Gastrocnemius medialis (tissue), 4 donors: ENCODE data around the gene ABHD12B. TPM values are rescaled to one million over a fixed set of nuclear protein-coding genes. Genes with fewer than 3 reads are reported as not detected.

Source experiments
- ATAC-seq, 2 donors: fragments of 150-250 bp; one replicate each; pipeline ENCODE4 v1.9.1; 2016
- DNase-seq, 2 donors: peaks; one replicate each; pipeline ENCODE4 v3.0.0-alpha.2; 2019
- H3K27ac ChIP-seq, 4 donors: fragments of 200-600 bp; sonication (generic); 1 replicate in 1 of 4; 2 replicates in 3 of 4; pipeline ENCODE4 v1.5.1; 2016 to 2018; ENCODE audit warnings: mild to moderate bottlenecking in 2 of 4, moderate library complexity in 1 of 4
- H3K27me3 ChIP-seq, 3 donors: fragments of 200-600 bp; sonication (generic) in 2 of 3; 1 replicate in 1 of 3; 2 replicates in 2 of 3; pipeline versions ENCODE4 v1.5.1 to v1.6.0; 2016 to 2019; ENCODE audit warnings: mild to moderate bottlenecking in 1 of 3, moderate library complexity in 1 of 3
- H3K36me3 ChIP-seq, 2 donors: fragments of 200-600 bp; sonication (generic) in 1 of 2; one replicate each; pipeline ENCODE4 v1.5.1; 2017 to 2018
- H3K4me1 ChIP-seq, 2 donors: fragments of 200-600 bp; sonication (generic) in 1 of 2; one replicate each; pipeline ENCODE4 v1.5.1; 2016 to 2017; ENCODE audit warnings: mild to moderate bottlenecking in 2 of 2
- H3K4me3 ChIP-seq, 4 donors: fragments of 200-600 bp; sonication (generic) in 3 of 4; 1 replicate in 1 of 4; 2 replicates in 3 of 4; pipeline ENCODE4 v1.5.1; 2016 to 2019; ENCODE audit warnings: mild to moderate bottlenecking in 2 of 4
- H3K9me3 ChIP-seq, 3 donors: fragments of 200-600 bp; sonication (generic) in 2 of 3; 1 replicate in 1 of 3; 2 replicates in 2 of 3; pipeline ENCODE4 v1.5.1; 2016 to 2019
- POLR2A ChIP-seq, 2 donors: fragments of 450-650 bp; IDR thresholded peaks; one replicate each; pipeline ENCODE4 v1.6.1; 2017; ENCODE audit warnings: antibody characterized with exemption in 2 of 2, mild to moderate bottlenecking in 2 of 2, moderate library complexity in 2 of 2
- in situ Hi-C, 4 donors: fragments of 200-750 bp; cut with MboI; loops; one replicate each; pipeline versions ENCODE4 v1.15.0 to v1.8.0; 2017; ENCODE audit warnings: low sequenced_read_pairs in 4 of 4
- intact Hi-C: fragments of 100-400 bp; cut with DNase I; formaldehyde crosslinking; loops from one replicate; pipeline ENCODE4 v1.15.1; 2023; ENCODE audit warnings: low total_unique reads
- total RNA-seq, 4 donors: library from RNA; depleted of rRNA; stranded (reverse); fragments of >200 nt; gene quantifications; one replicate each; pipeline versions ENCODE4 v1.1.0 to v1.2.3, GENCODE V29; 2016
- TF ChIP-seq, protein P1 (sequence below), 5 experiments: fragments of 450-650 bp in 3 of 5; fragments of 200-600 bp in 2 of 5; sonication (generic) in 2 of 5; IDR thresholded peaks in 4 of 5; conservative IDR thresholded peaks in 1 of 5; 1 replicate in 4 of 5; 2 replicates in 1 of 5; pipeline ENCODE4 v1.5.1; 2016 to 2019; ENCODE audit warnings: antibody characterized with exemption in 5 of 5, mild to moderate bottlenecking in 3 of 5, moderate library complexity in 3 of 5

ABHD12B gene, protein sequence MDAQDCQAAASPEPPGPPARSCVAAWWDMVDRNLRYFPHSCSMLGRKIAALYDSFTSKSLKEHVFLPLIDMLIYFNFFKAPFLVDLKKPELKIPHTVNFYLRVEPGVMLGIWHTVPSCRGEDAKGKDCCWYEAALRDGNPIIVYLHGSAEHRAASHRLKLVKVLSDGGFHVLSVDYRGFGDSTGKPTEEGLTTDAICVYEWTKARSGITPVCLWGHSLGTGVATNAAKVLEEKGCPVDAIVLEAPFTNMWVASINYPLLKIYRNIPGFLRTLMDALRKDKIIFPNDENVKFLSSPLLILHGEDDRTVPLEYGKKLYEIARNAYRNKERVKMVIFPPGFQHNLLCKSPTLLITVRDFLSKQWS
- total RNA-seq = not detected

DNA sequence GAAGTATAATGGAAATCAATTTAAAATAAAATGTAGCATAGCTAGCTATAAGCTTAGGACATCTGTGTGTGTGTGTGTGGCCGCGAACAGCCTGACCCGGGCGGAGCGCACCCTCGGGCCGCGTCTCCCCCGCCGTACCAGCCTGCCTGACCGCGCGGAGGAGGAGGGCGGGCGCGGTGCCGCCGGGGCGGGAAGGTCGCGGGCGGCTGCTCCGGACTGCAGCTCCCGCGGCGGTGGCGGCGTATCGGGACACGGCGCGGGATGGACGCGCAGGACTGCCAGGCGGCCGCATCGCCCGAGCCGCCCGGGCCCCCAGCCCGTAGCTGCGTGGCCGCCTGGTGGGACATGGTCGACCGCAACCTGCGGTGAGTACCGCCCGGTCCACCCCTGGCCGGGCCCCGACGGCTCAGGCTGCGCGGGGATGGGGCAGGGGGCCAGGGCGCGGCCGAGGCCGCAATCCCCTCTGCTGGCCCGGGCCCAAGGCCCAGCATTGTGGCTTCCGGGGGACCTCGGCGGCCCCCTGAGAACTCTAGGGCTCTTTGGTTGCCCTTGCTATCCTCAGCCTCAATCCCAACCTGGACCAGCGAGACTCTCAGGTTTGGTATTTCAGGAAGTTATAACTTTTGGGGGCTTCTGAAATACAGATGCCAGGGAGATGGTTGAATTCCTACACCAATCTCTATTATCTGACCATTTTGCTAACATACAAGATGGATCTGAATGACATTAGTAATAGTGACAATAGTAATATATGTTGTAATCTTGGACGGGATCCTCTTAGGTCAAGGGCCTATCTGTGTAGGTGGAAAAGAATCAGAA, at the start of gene ABHD12B:
Gene ABHD12B (plus strand): TSS at position 140 of the 819 bp plus-strand sequence. CDS start 122 bp downstream, at position 262.
- Histone ChIP-seq H3K36me3 (no peaks in the 10 kb centered on the region), H3K27me3 (peaks cover 26 to 36% (median 32%) of the 10 kb centered on the region in 3 donors), H3K4me3 (no peak within 1 kb of the TSS), H3K27ac (no peak within 1 kb of the TSS), H3K4me1 (no peaks in the 10 kb centered on the region), H3K9me3 (no peaks in the 10 kb centered on the region)
- intact Hi-C loops = no loop called here
- ATAC-seq (no peak), DNase-seq (no peak)
- TF ChIP-seq POLR2A (IDR thresholded peaks at IDR 0.05) = no peak
- in situ Hi-C loops = no loop called here

DNA sequence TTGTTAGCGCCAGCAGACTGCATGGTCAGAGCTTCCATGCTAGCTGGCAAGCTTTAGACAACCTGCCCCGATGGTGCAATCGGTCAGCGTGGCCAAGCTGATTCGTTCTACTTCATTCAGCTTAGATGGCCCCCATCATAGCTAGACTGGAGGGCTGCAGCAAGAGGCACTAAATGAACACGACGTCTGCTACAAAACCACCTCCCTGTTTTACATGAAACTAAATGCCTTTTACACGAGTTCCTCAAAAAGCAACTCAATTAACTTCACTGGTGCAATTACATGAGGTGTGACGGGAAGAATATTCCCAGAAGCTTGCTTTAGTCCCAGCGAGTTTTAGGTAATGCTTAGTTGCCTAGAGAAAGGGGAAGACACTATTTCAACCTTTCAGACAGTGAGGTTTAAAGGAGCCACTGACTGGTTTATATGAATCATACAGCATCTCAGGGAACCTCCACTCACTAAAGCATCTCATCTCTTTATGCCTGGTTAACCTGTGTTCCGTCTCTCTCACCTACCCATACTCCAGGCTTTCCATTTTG, 49.3 kb upstream of the ABHD12B start:
- H3K36me3 ChIP-seq = no peaks in the 10 kb centered on the region
- H3K4me1 ChIP-seq = peaks cover 25 to 43% of the 10 kb centered on the region in 2 donors
- no peak overlapping the region for H3K27ac ChIP-seq
- DNase-seq = peak in 1 of 2 donors; percentile 20
- H3K4me3 ChIP-seq = peak overlapping the region in 1 of 4 donors; percentile 5
- TF ChIP-seq POLR2A (IDR thresholded peaks at IDR 0.05) = no peak
- TF ChIP-seq, protein P1, sequence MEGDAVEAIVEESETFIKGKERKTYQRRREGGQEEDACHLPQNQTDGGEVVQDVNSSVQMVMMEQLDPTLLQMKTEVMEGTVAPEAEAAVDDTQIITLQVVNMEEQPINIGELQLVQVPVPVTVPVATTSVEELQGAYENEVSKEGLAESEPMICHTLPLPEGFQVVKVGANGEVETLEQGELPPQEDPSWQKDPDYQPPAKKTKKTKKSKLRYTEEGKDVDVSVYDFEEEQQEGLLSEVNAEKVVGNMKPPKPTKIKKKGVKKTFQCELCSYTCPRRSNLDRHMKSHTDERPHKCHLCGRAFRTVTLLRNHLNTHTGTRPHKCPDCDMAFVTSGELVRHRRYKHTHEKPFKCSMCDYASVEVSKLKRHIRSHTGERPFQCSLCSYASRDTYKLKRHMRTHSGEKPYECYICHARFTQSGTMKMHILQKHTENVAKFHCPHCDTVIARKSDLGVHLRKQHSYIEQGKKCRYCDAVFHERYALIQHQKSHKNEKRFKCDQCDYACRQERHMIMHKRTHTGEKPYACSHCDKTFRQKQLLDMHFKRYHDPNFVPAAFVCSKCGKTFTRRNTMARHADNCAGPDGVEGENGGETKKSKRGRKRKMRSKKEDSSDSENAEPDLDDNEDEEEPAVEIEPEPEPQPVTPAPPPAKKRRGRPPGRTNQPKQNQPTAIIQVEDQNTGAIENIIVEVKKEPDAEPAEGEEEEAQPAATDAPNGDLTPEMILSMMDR (IDR thresholded peaks at IDR 0.05 in 4 of 5, conservative IDR thresholded peaks at IDR 0.05 in 1 of 5) = no peak
- no peaks in the 10 kb centered on the region for H3K27me3 ChIP-seq
- in situ Hi-C loops (no loop called here), intact Hi-C loops (no loop called here)
- H3K9me3 ChIP-seq = no peaks in the 10 kb centered on the region
- ATAC-seq = peak; percentile 39 to 56

DNA sequence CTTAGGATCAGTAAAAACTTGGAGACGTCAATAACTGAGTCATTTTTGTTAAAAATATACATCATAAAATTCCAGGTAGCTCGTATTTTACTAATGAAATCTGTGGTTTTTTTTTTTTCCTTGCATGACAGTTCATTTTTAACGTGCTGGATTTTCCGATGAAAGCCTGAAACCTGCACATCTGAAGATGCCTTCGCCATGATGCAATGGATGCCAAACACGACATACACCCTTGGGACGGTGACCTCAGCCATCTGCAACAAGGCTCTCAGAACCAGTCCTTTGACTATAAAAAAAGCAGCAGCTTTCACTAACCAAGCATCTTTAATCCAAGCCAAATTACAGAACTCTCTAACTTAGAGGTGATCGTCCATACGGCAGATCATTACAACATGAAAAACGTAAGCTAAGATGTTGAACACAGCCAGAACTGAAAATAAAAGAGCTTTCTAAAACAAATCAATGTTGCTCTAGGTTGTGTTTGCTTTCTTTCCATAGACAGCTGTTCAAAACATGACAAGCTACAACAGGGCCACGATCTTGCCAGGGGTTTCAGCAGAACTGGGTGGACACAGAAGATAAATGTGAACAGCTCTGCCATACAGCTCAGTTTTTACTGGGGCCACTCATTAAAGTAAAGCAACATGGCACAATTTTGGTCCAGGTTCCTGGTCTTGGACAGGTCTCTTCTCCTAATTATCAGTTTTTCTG, 48.6 kb upstream of the ABHD12B start:
- no peak for TF ChIP-seq POLR2A (IDR thresholded peaks at IDR 0.05)
- TF ChIP-seq, protein P1 (IDR thresholded peaks at IDR 0.05 in 4 of 5, conservative IDR thresholded peaks at IDR 0.05 in 1 of 5) = no peak
- peak in 1 of 2 donors; percentile 38 for DNase-seq
- H3K4me3 ChIP-seq = peak overlapping the region in 1 of 4 donors; percentile 5
- intact Hi-C loops (no loop called here), in situ Hi-C loops (no loop called here)
- ATAC-seq = peak in 1 of 2 donors; percentile 53
- H3K36me3 ChIP-seq = no peaks in the 10 kb centered on the region
- H3K27ac ChIP-seq = peak overlapping the region in 3 of 4 donors; percentile 10 to 18 (median 15)
- H3K9me3 ChIP-seq = no peaks in the 10 kb centered on the region
- peaks cover 28 to 47% of the 10 kb centered on the region in 2 donors for H3K4me1 ChIP-seq
- H3K27me3 ChIP-seq = no peaks in the 10 kb centered on the region

GRCh38 chr14:50823762-50824636, 47.9 kb upstream of the ABHD12B start:
- TF ChIP-seq POLR2A (IDR thresholded peaks at IDR 0.05) = no peak
- TF ChIP-seq, protein P1 (IDR thresholded peaks at IDR 0.05 in 4 of 5, conservative IDR thresholded peaks at IDR 0.05 in 1 of 5) = no peak
- Histone ChIP-seq H3K36me3 (no peaks in the 10 kb centered on the region), H3K4me3 (no peak overlapping the region), H3K27me3 (no peaks in the 10 kb centered on the region), H3K27ac (peak overlapping the region in 2 of 4 donors; percentile 10 to 15), H3K9me3 (no peaks in the 10 kb centered on the region), H3K4me1 (peaks cover 36 to 54% of the 10 kb centered on the region in 2 donors)
- ATAC-seq (no peak), DNase-seq (no peak)
- intact Hi-C loops (no loop called here), in situ Hi-C loops (no loop called here)
